ENCODE measurements around the gene CACNA1C.

The CACNA1C gene

DNA sequence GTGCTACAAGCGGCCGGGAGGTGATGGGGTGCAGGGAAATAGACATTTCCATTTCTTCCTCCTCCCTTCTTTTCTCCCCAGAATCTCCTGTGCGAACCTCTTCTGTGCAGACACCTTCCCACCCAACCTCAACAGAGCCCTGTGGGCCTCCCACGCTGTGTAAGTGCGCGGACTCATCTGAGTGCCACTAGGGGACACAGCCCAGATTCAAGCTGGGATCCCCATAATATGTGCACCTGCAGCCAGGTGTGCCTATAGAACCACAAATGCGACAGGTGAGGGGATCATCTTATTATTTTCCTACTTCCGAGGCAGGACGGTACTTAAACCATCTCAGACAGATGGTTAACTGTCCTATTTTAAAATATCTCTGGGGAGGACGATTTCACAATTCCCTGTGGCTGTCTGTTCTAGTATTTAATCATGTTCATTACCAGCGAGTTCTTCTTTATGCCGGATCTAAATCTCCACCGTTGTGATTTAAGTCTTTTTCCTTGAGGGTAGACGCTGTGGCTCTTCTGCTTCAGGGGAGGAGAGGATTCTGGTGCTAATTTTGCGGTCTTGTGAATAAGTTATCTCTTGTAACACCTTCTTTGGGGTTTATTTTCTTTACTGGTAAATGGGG is 17.2 kb upstream of the CACNA1C start:
- DNase-seq (ENCODE audit: low read depth): no peak

DNA sequence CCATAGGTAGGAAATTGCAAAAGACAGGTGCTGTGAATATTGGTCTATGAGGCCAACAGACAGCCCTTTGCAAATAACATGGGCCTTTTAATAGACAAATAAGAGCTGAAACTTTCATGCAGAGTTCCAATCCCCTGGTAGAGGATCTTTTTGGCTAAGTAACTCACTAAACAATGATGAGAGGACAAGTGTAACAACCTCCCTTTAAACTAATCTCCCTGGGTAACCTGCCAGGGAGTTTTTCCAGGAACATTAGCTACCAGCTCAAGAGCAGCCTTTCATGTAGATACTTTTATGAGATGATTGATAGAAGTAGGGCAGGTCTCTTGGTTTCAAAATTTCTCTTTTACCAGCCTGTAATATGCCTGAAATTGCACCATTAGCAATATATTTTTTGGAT is 13.8 kb upstream of the CACNA1C start:
- no peak for DNase-seq (ENCODE audit: low read depth)

DNA sequence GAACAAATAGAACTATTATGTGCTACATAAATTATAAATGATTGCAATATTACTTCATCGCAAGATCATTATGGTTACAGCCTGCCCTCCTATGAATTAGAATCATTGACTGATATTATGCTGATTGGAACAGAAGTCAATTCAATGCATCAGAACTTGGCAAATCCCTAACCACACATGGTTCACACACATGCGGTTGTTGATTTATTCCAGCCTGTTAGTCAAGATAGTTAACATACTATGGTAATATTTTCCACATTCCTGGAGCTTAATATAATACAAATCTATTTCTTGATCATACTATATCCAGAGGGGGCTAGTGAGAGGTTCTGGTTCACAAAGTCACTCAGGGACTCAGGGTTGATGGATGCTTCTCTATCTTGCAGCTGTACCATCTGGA is 9.7 kb upstream of the CACNA1C start:
- DNase-seq (ENCODE audit: low read depth): no peak

GRCh38 chr12:2044165-2044564 is 8.6 kb upstream of the CACNA1C start:
- no peak for DNase-seq (ENCODE audit: low read depth)

DNA sequence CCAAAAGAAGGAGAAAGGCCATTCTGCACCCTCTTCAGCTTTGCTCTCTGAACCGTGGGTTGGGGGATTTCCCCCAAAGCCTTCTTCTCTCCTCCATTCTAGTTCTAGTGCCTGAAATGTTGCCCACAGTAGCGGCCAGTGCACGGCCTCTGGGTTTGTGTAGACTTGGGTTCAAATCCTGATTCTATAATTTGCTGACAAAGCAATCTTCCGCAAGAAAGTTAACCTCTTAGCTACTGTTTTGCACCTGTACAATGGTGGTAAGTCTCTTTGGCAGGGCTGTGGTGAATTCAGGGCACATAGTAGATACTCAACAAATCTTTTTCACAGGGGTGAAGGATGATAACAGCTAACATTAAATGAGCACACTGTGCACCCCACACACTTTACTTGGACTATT is 5.8 kb upstream of the CACNA1C start:
- DNase-seq (ENCODE audit: low read depth): no peak

DNA sequence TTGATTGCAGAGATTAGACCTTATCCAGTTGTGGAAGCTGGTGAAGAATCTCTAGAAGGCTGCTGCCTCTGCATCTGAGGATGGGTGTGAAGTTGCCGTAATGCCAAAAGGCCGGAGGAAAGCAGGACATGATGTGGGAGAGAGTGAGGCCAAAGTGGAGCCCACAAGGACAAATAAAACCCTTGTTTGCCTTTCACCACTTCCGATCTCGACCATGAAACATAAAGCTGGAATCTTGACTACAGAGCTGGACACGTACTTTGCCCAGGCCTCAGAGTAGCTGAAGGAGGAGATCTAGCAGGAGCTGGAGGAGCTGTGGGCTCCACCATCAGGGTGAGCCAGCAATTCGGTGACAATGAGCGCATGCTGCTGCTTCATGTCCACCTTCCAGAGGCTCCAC is 5.0 kb upstream of the CACNA1C start:
- no peak for DNase-seq (ENCODE audit: low read depth)

DNA sequence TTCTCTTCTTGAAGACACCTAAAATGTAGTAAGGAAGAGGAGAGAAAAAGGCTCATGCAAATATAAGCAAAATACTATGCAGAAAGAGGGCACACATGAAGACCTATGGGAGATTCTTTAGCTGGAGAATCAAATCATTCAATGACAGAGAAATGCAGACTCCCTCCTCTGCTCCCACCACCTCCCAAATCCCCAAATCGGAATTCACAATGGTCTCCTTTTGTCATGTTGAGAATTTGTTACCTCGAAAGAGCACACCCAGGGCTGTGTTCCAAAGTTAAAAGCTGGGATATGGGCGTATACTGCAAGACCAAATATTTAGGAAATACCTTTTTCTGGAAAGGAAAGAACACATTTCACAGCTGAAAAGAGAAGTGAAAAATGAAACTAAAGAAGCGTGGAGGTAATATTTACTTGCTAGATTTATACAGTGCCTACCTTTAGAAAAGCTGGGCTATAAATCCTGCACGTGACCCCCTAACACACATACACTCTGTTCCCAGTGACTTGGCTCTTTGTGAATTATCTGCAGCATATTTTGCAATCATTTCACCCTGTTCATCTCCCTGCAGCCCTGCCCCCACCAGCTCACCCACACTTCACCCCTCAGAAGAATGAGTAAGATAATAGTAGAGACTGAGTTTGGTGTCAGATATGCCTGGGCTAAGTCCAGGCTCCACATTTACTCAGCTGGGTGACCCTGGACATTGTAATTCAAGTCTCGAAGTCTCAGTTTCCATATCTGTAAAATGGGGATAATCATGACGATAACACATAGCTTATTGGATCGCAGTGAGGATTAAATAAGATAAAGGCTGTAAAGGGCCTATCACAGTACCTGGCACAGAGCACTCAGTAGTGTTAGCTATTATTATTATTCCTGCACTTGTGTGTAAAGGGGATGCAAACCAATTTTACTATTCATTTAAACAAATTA is 2.9 kb upstream of the CACNA1C start:
- DNase-seq (ENCODE audit: low read depth): no peak

DNA sequence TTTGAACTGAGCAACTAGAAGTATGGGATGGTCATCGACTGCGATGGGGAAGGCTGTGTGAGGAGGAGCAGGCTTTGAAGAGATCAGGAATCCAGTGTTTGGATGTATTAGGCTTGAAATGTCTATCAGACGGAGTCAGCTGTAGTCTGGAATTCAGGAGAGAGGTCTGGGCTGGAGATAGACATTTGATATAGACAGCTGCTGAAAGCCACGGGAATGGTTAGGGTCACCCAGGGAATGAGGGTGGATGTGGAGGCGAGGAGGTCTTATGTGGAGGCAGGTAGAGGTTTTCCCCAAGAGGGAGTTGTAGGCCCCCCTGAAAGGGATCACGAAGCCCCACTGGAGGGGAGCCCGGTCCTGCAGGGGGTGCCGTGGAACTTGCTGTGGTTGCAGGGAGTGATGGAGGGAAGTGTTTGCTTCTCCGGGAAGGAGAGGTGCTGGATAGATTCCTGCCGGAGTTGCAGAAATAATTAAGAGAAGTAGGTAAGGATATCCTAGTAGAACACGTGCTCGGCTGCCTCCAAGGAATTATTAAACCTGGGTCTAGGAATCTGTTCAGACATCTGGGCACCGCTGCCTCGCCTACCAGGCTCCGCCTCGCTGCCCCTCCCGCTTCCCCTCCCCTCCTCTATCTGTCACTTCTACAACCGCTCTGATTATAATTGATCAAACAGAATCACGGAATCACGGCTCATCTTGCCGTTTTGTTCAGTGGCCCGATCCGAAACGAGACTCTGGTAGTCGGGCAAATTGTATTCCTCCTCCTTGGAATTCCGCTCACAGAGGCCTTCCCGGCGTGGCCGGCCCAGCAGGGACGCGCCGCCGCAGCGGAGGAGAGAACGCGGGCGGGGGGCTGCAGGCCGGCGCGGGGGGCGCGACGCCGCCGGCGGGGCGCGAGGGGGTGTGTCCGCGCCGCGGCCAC is 826 bp upstream of the CACNA1C start:
- DNase-seq (ENCODE audit: low read depth): no peak

GRCh38 chr12:2053691-2054090 is 904 bp downstream of the CACNA1C start:
- DNase-seq (ENCODE audit: low read depth): no peak

DNA sequence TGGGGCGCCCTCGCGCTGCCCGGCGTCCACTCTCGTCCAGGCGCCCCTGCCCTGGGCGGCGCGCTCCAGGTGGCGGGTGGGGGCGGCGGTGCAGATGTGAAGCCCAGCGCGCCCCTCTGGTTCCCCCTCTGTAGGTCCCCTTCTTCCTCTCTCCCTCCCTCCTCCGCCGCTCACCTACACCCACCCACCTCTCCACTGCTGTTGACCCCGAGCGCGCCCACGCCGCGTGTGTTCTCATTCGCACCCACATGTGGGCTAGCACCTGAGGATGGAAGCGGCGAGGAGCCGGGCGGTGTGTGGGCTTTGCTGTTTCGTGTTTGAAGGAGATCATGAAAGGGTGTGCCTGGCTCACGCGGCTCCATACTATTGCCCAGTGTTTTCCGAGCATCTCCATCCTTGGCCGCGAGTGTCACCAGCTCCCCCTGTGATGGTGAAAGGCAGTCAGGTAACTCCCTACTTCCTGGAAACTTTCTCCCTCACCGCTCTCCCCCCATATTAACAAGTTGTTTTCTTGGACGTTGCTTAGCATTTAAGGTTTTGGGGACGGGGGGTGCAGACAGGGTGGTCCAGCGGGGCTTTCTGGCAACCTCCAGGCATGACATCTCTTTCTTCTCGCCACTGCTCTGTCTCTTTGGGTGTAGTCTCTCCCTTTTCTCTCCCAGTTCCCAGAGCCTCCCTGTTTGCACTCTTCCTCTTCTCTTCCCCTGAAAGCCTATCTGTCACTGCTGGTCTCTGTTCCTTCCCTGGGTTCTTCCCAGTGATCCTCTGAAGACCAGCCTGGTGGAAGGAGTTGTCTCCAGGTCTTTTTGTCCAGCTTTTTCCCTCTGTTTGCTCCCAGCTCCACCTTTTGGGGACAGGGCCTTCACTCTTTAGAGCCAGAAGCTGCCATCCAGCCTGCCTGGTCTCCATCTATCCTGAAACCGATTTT is 1.6 kb downstream of the CACNA1C start:
- no peak for DNase-seq (ENCODE audit: low read depth)

DNA sequence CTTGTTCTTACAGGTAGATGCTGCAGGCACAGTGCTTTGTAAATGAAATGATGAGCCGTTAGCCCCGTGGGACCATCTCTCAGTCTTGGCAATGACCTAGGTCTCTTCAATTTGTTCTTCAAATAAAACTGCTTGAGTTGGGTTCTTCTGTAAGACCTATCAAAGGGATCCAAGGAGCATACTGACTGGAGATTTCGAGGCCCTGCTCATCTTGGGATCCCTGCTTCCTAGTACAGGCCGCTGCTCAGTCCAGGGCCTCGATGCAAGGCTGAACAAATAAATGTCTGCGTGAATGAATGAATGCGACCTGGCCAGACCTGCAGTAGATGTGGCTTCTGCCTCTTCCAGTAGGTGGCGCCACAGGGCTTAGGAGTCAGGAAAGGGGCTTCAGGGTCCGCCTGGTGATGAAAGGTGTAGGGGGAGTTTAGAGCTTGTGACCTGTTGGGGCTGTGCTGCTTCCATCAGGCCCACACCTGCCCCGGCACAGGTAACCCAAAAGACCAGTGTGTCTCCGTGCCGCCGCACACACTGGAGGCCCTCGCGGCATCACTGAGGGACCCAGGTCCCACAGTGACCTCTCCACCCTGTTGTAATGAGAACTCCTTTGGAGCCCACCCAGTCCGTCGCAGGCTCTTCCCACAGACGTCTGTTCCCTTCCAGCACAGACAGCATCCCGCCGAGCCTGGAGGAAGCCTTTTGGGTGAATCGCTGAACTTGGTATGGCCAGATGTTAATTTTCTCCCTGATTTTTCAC is 4.4 kb downstream of the CACNA1C start:
- DNase-seq (ENCODE audit: low read depth): no peak

DNA sequence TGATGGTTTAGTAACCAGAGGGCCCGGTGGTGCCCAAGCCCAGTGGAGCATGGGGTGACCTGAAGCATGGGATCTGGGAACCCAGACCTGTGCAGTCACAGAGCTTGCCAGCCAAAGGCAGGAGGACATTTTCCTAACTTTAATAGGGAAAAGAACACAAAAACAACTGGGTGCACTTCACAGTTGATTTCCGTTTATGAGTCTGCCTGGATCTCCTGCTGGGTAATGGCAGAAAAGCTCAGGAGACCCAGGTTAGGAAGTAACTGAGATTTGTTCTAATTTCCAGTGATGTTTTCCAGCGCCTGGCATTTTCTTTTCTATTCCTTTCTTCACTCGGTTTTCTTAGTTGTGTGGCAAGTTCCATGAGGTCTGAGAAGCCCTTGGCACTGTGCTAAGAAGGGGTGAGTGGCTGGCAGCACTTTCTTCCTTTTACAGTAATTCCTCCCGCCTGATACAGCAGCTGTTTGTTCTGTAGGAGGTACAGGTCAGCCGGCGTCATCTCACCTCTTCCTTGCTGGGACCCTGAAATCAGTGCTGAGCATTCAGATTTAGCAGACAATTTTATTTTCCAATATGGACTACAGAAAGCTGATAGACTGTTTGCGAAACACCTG is 5.1 kb downstream of the CACNA1C start:
- DNase-seq (ENCODE audit: low read depth): no peak

DNA sequence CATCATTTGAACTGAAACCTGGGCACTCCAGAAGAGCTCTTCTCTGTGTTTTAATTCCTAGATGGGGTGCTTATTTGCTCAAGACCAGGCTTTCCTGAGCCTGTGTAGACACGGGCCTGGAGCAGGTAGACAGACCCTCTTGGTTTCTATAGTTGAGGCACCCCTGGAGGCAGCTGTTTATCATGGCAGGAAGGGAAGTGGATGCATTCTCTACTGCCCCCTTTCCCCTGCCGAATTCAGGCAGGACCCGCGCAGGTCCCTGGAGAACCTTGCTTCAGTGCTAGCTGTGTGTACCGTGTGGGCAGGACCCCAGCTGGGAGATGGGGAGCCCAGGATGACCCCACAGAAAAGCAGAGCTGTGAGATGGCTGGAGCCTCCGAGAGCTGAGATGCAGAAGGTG is 6.0 kb downstream of the CACNA1C start:
- no peak for DNase-seq (ENCODE audit: low read depth)

DNA sequence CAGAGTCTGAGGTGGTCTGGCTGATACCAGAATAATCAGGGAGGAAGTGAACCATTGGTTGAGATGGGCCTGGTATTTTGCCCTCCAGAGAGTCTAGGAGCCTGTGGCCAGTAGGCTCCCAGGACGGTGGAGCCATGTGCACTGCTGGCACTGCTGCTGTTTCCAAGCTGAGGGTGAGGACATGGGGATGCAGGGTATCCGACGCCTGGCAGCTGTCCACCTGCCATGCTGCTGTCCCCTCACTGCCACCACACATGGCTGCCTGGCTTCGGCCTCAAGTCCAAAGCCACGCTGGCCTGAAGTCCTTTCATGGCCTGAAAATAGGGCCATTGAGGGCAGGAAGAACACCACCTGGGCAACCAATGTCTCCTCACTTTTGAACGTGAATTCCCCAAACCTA is 8.6 kb downstream of the CACNA1C start:
- no peak for DNase-seq (ENCODE audit: low read depth)

DNA sequence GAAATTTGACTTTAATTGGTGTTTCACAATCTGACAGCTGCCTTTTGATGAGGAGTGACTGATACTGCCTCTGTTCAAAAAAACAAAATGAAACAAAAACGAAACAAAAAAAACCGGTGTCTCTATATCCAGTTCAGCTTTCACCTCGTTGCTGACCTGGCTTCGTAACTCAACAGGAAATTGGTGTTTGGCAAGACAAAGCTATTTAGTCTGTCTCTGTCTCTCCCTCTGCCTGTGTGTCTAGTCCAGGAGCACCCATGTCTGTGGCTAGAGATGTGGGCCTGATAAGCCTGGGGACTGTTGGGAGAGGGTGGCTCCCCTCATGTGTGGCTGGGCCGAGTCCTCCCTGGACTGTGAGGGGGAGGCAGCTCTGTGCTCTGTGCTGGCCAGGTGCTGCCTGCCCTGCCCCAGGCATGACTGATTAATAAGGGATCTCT is 11.3 kb downstream of the CACNA1C start:
- no peak for DNase-seq (ENCODE audit: low read depth)

- no peak for DNase-seq (ENCODE audit: low read depth)
Observed at GRCh38 chr12:2068653-2069052, 15.9 kb downstream of the CACNA1C start.

- no peak for DNase-seq (ENCODE audit: low read depth)
Observed at GRCh38 chr12:2070440-2071045, 17.8 kb downstream of the CACNA1C start.

DNA sequence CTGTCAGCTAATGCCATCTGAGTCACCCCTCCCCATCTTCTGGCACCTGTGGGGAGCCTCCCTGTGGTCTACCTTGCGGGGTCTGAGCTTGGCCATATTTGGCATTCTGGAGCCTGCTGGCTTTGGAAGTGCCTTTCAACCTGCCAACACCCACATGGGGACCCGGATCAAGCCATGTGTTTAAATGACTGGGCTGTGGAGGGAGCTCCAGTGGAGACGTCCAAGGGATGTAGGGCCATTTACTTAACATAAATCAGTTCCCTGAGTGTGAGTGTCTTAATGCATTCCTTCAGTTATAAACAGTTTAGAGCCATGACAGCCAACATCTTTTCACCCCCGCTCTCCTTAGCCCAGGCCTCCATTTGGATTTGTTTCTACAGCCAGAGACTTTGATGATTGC is 22.0 kb downstream of the CACNA1C start:
- no peak for DNase-seq (ENCODE audit: low read depth)

GRCh38 chr12:2075508-2076195 is 22.9 kb downstream of the CACNA1C start:
- DNase-seq (ENCODE audit: low read depth): no peak

All from non-pigmented ciliary epithelial cell (primary cell).